Limb (tissue), 2 donors: Measurements from ENCODE around the gene EFNA1.
A peak's percentile ranks its signal among the peaks of the same experiment; 100 is the strongest.

Source experiments
- DNase-seq, 2 donors: peaks; one replicate each; pipeline ENCODE4 v3.0.0-alpha.2; 2016; ENCODE audit errors: extremely low spot score in 2 of 2

EFNA1 gene, protein sequence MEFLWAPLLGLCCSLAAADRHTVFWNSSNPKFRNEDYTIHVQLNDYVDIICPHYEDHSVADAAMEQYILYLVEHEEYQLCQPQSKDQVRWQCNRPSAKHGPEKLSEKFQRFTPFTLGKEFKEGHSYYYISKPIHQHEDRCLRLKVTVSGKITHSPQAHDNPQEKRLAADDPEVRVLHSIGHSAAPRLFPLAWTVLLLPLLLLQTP

DNA sequence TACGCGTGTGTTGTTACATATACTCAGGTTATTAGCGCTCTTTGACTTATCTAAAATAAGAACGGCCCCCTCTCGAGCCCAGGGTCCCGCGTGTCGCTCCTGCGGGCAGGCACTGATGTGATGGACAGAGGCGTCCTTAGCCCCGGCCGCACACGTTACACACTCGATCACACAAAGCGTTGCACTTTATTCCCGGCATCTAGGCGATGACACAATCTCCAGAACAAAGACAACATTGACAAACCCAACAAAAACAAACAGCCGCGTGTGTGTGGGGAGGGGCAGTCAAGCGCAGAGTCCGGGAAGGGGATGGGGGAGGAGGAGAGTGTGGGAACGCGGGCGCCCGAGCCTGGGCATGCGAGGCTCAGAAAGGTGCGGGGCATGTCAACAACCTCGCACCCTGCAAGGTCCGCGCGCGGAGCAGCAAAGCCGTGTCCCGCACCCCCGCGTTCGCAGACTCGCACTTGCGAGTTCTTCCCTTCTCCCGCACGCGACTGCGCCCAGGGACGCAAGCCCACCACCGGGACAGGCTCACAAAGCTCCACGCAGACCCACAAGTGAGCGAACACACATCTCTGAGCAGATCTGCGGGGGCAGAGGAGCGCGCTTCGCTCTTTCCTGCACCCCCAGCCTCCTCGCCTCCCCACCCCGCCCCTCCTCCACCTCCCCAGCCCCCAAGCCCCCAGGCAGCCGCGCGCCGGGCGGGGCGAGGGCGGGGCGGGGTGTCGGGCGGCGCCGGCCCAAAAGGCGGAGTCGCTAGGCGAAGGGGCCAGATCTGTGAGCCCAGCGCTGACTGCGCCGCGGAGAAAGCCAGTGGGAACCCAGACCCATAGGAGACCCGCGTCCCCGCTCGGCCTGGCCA is at the start of gene EFNA1:
EFNA1 (plus strand) TSS at position 772 of the 862 bp plus-strand sequence. CDS start 102 bp downstream, outside the sequence.
- peak; percentile 51 to 75 for DNase-seq

DNA sequence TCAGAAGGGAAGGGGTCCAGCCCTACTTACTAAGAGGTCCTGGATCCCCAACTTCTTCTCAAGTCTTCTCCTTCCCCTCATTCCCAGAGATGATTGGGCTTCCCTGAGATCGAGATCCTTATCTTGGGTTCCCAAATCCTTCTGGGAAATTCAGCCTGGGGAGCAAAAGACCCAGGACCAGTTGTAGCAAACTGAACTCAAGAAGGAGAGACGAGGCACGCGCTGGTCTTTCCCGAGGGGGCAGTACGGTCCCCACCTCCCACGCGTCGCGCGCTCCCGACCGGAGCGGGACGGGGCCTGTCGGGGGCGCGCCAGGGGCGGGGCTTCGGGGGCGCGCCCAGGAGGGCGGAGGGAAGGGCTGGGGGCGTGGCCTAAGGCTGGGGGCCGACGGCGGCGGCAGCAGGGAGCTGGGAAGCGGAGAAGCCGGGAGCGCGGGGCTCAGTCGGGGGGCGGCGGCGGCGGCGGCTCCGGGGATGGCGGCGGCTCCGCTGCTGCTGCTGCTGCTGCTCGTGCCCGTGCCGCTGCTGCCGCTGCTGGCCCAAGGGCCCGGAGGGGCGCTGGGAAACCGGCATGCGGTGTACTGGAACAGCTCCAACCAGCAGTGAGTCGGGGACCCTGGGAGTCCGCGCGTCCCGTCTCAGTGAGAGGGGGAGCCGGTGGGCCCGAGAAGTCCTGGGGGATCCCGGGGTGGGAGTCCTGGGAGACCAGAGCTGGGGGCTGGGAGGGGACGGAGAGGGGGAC is 49.0 kb upstream of the EFNA1 start, which contains the start of gene EFNA3:
EFNA3 (plus strand) TSS at position 369 of the 741 bp plus-strand sequence; CDS start at position 474, 105 bp downstream.
- DNase-seq: peak; percentile 60 to 93

DNA sequence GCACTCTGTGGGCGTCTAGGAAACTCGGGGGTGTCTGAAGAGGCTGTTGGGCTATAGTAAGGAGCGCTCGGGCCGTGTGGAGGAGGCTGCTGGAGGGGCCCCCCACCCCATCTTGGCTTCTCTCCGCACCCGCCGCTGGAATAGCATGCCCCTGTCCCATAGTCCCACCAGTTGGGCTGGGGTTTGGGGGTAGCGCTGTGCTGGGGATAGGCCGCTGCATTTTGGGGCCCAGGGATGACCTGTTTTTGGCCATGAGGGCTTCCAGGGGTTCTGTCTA is 48.5 kb upstream of the EFNA1 start:
- no peak for DNase-seq

DNA sequence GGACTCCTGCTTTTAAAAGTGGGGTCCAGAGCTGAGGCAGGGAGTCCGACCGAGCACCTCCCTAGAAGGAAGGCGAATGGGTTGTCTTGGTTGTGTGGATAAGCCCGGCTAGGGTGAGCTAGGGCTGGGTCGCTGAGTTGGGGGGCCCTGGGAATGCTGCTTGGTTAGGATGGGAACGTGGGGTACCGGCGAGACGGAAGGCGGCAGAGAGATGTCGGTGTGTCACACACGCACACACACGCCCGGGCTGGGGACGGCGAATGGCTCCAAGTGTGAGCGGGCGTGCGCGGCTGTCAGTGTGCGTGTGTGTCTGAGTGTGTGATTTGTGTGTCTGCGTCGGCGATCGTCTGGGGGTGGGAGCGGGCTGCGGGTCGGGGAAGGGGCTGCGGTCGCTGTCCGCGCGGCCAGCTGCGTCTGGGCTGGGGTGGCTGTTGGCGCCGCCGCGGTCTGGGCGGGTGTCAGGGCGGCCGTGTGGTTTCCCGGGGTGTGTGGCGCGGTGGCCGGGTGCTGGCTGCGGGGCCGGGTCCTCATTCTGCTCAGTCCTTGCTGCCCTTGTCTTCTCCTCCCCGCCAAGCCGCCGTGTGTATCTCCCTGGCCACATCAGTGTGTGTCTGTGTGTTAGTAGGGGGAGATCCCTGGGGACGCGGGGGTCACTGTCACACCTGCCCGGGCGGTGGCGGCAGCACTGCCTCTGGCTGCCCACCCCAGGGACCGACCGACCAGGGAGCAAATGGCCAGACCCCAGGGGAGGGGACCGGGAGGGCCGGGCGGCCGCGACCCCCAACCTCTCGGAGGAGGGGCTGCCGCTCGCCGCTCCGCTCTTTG is 48.0 kb upstream of the EFNA1 start:
- DNase-seq: peak in 1 of 2 donors; percentile 64

DNA sequence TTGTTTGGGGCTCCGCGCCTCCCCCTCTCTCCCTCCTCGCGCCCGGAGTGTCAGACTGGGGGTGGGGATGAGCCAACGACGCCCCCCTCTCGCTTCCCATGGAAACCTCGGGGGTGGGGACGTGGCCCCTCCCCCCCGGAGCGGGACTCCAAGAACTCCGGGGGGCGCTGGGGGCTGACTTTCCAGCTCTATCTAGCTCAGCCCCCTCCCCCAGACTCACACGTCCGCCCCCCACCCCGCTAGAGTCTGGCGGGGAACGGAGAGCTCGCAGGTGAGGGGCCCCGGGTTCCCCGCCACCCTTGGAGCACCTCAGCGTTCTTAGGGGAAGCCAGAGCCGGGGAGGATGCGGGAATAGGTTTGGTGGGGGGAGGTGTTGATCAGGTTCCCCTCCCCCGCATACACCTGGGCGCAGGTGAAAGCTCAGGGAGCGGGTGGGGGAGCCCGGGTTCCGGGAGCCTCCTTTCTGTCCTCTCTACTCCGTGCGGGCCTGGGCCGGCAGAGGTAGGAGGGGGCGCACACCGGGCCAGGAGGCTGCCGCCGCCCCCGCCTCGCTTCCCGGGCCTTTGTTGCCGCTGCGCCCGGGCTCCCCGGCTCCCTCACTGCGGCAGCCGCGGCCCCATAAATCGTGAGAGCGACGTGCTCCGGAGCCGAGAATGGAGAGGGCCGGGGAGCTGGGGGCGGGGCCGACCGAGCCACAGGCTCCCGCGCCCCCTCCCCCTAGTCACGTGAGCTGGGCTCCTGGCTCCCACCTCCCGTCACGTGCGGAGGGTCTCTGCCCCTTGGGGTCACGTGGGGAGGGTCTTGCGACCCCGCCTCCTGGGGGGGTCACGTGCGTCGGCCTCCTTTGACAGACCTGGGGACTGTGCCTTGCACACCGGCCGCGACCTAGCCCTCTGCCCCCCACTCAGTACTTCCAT is 47.1 kb upstream of the EFNA1 start:
- peak in 1 of 2 donors; percentile 91 for DNase-seq

DNA sequence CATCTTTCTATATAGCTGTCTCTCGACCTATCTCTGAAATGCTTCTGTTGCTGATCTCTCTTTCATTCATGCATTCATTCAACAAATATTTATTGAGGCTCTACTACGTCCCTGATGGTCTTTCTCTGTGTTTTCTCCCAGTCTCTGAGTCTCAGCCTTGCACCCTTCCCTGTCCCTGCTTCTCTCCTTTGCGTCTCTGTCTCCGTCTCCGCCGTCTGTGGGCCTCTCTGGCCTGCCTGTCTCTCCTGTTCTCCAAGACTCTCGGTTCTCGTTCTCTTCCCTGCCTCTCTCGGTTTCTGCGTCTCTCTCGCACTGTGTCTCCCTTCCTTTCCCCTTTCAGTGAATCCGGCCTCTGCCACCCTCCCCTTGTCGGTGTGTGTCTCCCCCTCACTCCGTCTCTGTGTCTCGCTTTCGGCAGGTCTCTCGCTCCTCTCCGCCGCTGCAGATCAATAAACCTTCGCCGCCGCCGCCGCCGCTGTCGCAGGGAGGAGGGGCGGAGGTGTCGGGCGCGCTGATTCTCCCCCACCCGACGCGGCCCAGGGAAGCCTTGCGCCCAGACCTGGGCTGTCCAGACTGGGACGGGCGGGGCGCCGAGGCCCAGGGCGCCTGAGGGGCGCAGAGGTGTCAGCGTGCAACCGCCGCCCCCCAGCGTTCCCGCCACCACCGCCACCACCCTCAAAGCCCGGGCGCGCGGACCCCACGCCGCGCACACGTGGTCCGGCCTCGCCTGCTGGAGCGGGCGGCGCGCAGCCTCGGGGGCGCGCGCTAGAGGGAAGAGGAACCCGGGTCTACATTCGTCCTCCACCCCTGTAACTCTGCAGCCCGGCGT is 46.0 kb upstream of the EFNA1 start:
- peak in 1 of 2 donors; percentile 59 for DNase-seq

DNA sequence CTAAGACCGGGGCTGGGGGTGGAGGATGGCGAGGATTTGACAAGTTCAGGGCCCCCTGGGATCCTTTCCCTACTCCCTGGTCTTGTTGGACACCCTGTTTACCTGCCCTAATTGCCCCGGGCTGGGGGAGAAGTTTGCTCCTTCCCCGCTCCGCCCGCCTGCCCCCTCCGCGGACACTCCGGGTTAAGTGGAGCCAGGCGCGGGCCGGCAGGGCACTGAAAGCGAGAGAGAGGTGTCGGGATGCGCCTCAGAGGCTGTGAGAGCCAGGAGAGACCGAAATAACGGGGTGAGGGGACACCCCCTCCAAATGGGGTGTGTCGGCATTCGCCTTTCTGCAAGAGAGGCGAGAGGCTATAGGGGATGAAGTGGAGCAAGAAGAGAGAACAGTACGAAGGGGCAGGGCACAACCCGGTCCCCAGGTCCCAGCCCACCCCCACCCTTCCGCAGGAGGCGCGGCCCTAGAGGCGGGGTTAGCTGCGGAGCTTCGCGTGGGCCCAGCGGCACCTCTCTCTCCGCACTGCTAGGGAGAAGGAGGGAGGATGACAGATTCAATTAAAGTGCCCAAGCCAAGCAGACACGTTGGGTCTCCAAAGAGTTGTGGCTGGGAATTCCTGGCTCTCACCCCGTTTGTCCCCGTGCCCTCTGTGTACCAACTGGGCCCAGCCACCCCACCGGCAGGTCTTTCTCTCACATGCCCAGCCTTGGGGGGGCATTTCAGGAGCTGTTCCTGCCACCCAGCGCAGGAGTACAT is 45.2 kb upstream of the EFNA1 start:
- DNase-seq: peak in 1 of 2 donors; percentile 54

DNA sequence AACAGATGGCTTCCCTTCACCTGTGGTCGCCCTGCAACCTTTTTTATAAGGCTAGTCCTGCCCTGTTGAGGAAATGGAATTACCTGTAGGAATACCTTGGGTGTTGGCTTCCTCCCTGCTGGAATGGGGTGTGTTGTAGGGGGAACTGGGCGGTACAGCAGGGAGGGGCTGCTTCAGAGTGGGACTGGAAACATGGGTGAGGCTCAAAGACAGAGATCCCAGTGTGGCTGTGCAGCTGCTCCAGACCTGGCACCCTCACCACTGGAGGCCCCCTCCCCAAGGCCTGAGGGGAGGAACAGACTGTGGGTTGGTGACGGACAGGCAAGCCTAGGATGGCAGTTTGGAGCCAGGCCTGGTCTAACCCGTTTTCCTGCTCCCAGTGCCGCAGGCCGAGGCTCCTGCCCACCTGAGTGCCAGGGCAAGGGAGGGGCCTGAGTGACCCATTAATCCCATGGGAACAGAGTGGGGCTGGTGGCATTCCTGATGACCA is 44.6 kb upstream of the EFNA1 start:
- no peak for DNase-seq

DNA sequence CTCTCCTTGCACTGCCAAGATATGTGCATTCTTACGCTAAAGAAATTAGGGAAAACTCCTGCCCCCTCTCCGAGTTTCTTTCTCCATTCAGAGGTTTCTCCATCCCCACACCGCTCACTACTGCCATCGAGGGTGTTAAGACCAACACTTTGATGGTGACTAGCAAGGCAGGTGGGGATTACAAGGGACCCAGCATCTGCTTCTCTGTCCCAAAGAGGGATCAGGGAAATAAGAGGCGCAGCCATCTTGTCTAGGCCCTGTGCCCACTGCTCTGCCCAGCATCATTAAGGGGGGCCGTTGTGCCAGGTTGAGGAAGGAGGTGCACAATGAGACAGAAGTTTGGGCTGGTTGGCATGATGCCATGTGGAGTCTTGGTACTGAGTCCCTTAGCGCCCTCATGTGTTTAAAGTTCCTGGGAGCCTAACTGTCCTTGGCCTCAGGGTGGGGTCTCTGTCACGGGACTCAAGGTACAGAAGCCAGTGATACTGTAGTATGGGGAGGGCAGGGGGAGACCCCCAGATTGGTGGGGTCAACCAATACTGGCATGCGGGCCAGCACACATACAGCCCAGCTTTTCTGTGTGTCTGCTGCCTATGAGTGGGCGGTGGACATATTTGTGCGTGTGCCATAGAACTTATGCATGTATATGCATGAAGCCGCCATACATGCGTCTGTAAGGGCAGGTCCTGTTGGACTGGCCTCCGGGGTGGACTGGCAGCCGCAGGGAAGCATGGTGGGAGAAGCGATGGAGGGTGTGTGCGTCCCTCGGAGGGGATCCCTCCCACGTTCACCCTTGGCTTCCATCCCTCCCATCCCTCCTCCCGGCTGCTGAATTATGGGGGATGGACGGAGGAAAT is 43.6 kb upstream of the EFNA1 start:
- peak; percentile 37 to 60 for DNase-seq

DNA sequence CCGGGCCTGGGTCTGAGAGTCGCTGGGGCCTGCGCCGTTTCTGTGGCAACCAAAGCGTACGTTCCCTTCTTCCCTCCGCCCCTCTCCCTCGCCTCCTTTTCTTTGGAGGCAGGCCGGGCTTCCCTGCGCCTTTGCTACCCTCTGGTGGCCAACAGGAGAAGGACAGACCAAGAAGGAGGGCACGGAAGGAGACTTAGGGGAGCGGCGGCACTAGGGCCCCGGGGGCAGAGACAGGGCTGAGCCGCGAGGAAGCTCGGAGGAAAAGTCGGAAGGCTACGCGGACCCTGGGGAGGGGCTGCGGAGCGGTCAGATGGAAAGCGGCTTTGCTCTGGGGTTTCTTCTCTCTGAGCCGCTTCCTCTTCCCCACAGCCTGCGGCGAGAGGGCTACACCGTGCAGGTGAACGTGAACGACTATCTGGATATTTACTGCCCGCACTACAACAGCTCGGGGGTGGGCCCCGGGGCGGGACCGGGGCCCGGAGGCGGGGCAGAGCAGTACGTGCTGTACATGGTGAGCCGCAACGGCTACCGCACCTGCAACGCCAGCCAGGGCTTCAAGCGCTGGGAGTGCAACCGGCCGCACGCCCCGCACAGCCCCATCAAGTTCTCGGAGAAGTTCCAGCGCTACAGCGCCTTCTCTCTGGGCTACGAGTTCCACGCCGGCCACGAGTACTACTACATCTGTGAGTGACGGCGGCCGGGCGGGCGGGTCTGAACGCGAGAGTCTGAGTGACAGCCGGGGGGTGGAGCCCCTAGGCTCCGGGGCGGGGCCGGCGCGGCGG is 42.8 kb upstream of the EFNA1 start:
- peak; percentile 95 to 97 for DNase-seq

DNA sequence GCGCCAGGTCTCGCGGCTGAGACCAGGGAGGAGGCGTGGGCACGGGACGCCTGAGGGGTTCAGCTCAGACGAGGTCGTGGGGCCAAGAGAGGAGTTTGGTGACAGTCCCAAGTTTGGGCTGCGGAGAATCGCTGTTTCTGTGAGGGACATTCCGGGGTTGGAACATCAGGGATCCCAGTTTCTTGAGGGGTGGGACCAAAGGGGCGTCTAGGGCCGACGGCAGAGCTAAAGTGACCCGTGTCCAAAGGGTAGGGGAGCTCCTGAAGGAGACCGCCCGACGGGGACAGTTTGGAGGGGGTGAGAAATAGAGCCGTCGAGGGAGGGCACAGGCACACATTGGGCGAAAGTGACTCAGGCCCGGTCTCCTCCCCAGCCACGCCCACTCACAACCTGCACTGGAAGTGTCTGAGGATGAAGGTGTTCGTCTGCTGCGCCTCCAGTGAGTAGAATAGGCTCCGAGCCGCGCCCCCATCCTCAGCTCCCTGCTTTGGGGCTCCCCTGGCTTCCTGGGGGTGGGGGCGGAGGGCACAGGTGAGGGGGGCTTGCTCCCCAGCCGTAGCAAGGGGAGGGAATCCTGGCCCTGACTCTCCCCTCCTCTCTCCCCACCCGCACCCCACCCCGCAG is 42.1 kb upstream of the EFNA1 start:
- DNase-seq: peak in 1 of 2 donors; percentile 65

DNA sequence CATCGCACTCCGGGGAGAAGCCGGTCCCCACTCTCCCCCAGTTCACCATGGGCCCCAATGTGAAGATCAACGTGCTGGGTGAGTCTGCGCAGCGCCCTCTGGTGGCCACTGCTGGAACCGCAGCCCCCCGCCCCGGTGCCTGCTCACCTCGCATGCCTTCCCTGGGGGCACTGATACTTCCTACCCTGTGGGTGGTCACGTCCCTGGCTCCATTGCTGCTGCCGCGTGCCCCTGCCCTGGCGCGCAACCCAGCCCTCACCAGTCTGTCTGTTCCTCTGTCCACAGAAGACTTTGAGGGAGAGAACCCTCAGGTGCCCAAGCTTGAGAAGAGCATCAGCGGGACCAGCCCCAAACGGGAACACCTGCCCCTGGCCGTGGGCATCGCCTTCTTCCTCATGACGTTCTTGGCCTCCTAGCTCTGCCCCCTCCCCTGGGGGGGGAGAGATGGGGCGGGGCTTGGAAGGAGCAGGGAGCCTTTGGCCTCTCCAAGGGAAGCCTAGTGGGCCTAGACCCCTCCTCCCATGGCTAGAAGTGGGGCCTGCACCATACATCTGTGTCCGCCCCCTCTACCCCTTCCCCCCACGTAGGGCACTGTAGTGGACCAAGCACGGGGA is 41.4 kb upstream of the EFNA1 start:
- peak in 1 of 2 donors; percentile 89 for DNase-seq

DNA sequence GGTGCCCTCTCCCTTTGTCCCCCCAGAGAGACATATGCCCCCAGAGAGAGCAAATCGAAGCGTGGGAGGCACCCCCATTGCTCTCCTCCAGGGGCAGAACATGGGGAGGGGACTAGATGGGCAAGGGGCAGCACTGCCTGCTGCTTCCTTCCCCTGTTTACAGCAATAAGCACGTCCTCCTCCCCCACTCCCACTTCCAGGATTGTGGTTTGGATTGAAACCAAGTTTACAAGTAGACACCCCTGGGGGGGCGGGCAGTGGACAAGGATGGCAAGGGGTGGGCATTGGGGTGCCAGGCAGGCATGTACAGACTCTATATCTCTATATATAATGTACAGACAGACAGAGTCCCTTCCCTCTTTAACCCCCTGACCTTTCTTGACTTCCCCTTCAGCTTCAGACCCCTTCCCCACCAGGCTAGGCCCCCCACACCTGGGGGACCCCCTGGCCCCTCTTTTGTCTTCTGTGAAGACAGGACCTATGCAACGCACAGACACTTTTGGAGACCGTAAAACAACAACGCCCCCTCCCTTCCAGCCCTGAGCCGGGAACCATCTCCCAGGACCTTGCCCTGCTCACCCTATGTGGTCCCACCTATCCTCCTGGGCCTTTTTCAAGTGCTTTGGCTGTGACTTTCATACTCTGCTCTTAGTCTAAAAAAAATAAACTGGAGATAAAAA is 40.7 kb upstream of the EFNA1 start:
- DNase-seq: no peak

DNA sequence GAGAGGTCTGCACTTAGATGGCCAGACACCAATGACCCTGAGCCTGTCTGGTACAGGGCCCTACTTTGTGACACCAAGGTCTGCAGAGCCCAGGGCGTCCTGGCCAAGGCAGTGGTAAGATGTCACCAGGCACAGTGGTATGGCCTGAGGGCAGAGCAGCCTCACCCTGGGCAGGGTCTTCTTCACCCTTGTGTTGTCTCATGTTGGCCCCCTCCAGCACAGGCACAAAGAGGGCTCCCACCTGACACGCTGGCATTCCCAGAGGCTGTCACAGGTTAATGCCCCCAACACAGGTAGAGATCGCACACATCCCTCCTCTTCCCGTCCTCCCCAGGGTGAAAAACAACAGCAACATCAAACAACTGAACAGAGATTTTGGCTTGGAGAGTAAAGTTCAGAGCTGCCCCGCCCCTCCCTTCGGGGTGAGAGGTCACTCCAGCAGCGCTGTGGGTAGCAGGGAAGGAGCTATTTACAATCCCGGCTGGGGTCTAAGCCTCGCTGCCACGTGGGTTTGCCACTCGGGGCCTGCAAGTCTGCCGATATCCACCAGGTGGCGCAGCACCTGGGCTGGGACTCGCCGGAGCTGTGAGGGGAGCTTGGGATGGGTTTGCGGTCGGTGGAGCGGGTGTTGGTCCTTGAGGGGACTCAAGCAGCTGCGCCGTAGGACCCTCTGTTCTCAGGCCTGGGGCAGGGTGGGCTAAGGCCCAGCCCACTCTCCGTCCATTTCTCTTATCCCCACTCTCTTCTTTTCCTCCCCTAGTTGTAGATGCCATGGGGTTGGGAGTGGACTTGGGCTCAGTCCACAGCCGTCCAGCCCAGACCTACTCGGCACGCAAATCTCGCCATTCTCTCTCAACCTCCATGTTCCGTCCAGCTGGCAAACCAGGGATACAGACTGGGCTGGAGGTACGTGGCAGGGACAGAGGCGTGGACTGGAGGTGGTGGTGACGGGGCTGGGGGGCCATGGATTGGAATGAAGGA is 36.3 kb upstream of the EFNA1 start:
- peak; percentile 66 to 91 for DNase-seq
